ENCODE measurements around the gene MYH9.

- TF ChIP-seq CTCF (conservative IDR thresholded peaks at IDR 0.05; ENCODE audit: low read depth in 2 of 2) (no peak), ZNF114 (CRISPR knock-in tag; IDR thresholded peaks at IDR 0.05) (no peak), CREB1 (CRISPR knock-in tag; IDR thresholded peaks at IDR 0.05; ENCODE audit: low read depth) (no peak), EZH2 (IDR thresholded peaks at IDR 0.05; ENCODE audit: low read depth, unreplicated experiment) (no peak), POLR2AphosphoS5 (IDR thresholded peaks at IDR 0.05; ENCODE audit: low read depth) (no peak), REST (IDR thresholded peaks at IDR 0.05; ENCODE audit: unreplicated experiment) (no peak), ZNF331 (CRISPR knock-in tag; IDR thresholded peaks at IDR 0.05; ENCODE audit: low read depth) (no peak), EZH2phosphoT487 (IDR thresholded peaks at IDR 0.05; ENCODE audit: unreplicated experiment) (no peak), ETS1 (IDR thresholded peaks at IDR 0.05) (no peak), JUNB (IDR thresholded peaks at IDR 0.05; ENCODE audit: unreplicated experiment) (no peak)
Measured at GRCh38 chr22:36315325-36315724, 72.4 kb downstream of the MYH9 start.
